ENCODE results near the gene IMMP2L. TPM values are rescaled to one million over a fixed set of nuclear protein-coding genes. Genes with fewer than 3 reads are reported as not detected.

Gene IMMP2L
- total and polyA plus RNA-seq, 2 of the 4 experiments (the other 2 are of a cell fraction): 5.8 to 9.3 TPM

GRCh38 chr7:110779339-110779738, 783.0 kb downstream of the IMMP2L start:
- no peak overlapping the region for H2BK5ac ChIP-seq (ENCODE audit: low read depth, low read length, poor library complexity, severe bottlenecking)
- no peaks in the 10 kb centered on the region for H3K4me1 ChIP-seq (ENCODE audit: control insufficient read depth, insufficient read depth, low read length)
- H3K27me3 ChIP-seq (ENCODE audit: control insufficient read depth, insufficient read depth, low read length): no peaks in the 10 kb centered on the region
- dilution Hi-C loops (cut with HindIII; ENCODE audit: low sequenced_read_pairs, unreplicated experiment): no loop called here
- in situ Hi-C loops (cut with MboI; ENCODE audit: low sequenced_read_pairs): no loop called here
- H3K27ac ChIP-seq (ENCODE audit: insufficient read depth, low read length): no peak overlapping the region
- no peaks in the 10 kb centered on the region for H3K9me1 ChIP-seq (ENCODE audit: insufficient read depth, low read length)
- no CpG with 5 or more reads among the region's 3 CpGs for WGBS, 2 experiments (ENCODE audit: extremely low coverage in 2 of 2, insufficient read length in 1 of 2)
- no peak overlapping the region for H3K14ac ChIP-seq (replicated peaks; ENCODE audit: low read depth, low read length)
- no peaks in the 10 kb centered on the region for H4K20me1 ChIP-seq (ENCODE audit: insufficient read depth, low read length)
- H3K4ac ChIP-seq (ENCODE audit: low read depth, low read length): no peak overlapping the region
- H2BK15ac ChIP-seq (ENCODE audit: low read depth, low read length): no peak overlapping the region
- no peak for ATAC-seq (ENCODE audit: low read depth)
- H2BK20ac ChIP-seq (ENCODE audit: low read depth, low read length): no peak overlapping the region
- no peak overlapping the region for H3K18ac ChIP-seq (ENCODE audit: low read depth, low read length)
- DNase-seq: no peak
- H4K8ac ChIP-seq (ENCODE audit: low read depth in 2 of 2, low read length in 2 of 2): no peak overlapping the region
- H3K4me3 ChIP-seq (ENCODE audit: insufficient read depth, low read depth, low read length): no peak overlapping the region
- no peaks in the 10 kb centered on the region for H3K79me1 ChIP-seq (ENCODE audit: low read depth in 1 of 2, low read length in 2 of 2)
- H4K5ac ChIP-seq (ENCODE audit: low read depth, low read length): no peak overlapping the region
- no TSS peak for BruUV-seq (replicated peaks)
- no peak overlapping the region for H2AFZ ChIP-seq (replicated peaks; ENCODE audit: low read length, poor library complexity)
- no peak overlapping the region for H2AK5ac ChIP-seq (ENCODE audit: low read depth, low read length)
- intact Hi-C loops (cut with micrococcal nuclease): no loop called here
- H4K91ac ChIP-seq (ENCODE audit: insufficient read depth, low read depth, low read length): no peak overlapping the region
- no peak overlapping the region for H3K56ac ChIP-seq (ENCODE audit: extremely low read depth, insufficient read depth, low read length)
- no peak for TF ChIP-seq MXI1 (IDR thresholded peaks at IDR 0.05; ENCODE audit: borderline replicate concordance, low read depth, low read length)
- TF ChIP-seq BHLHE40 (IDR thresholded peaks at IDR 0.05; ENCODE audit: low read depth, low read length): no peak
- no peak for TF ChIP-seq CHD1 (IDR thresholded peaks at IDR 0.05; ENCODE audit: low read depth, low read length)
- TF ChIP-seq MAFK (IDR thresholded peaks at IDR 0.05; ENCODE audit: low read depth, low read length): no peak
- TF ChIP-seq RCOR1 (IDR thresholded peaks at IDR 0.05; ENCODE audit: insufficient replicate concordance, low read length): no peak
- no peak for TF ChIP-seq SMC3 (IDR thresholded peaks at IDR 0.05; ENCODE audit: low read depth, low read length)
- TF ChIP-seq ELK1 (IDR thresholded peaks at IDR 0.05; ENCODE audit: borderline replicate concordance, low read depth, low read length): no peak
- TF ChIP-seq USF2 (IDR thresholded peaks at IDR 0.05; ENCODE audit: low read depth, low read length): no peak
- TF ChIP-seq FOS (IDR thresholded peaks at IDR 0.05; ENCODE audit: low read depth, low read length): no peak
- TF ChIP-seq, protein P1, sequence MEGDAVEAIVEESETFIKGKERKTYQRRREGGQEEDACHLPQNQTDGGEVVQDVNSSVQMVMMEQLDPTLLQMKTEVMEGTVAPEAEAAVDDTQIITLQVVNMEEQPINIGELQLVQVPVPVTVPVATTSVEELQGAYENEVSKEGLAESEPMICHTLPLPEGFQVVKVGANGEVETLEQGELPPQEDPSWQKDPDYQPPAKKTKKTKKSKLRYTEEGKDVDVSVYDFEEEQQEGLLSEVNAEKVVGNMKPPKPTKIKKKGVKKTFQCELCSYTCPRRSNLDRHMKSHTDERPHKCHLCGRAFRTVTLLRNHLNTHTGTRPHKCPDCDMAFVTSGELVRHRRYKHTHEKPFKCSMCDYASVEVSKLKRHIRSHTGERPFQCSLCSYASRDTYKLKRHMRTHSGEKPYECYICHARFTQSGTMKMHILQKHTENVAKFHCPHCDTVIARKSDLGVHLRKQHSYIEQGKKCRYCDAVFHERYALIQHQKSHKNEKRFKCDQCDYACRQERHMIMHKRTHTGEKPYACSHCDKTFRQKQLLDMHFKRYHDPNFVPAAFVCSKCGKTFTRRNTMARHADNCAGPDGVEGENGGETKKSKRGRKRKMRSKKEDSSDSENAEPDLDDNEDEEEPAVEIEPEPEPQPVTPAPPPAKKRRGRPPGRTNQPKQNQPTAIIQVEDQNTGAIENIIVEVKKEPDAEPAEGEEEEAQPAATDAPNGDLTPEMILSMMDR (conservative IDR thresholded peaks at IDR 0.05; ENCODE audit: low read depth, low read length): no peak
- no peak for TF ChIP-seq RAD21 (IDR thresholded peaks at IDR 0.05; ENCODE audit: low read length)
- no peak for TF ChIP-seq RFX5 (IDR thresholded peaks at IDR 0.05; ENCODE audit: low read depth, low read length)
- no peak overlapping the region for H3K4me2 ChIP-seq (ENCODE audit: low read depth, low read length)
- H3K9me3 ChIP-seq (ENCODE audit: control insufficient read depth, insufficient read depth, low read length): no peaks in the 10 kb centered on the region
- no peak overlapping the region for H2AK9ac ChIP-seq (replicated peaks; ENCODE audit: low read depth, low read length, poor library complexity)
- H2BK120ac ChIP-seq (ENCODE audit: low read depth, low read length): no peak overlapping the region
- no peak overlapping the region for H3K9ac ChIP-seq (ENCODE audit: low read depth, low read length)
- no peaks in the 10 kb centered on the region for H3K36me3 ChIP-seq (ENCODE audit: control insufficient read depth, insufficient read depth, low read length)
- H3K23ac ChIP-seq (ENCODE audit: low read depth, low read length): no peak overlapping the region
- POLR2A ChIA-PET (ENCODE audit: unreplicated experiment): no interaction called here
- CTCF ChIA-PET: no interaction called here
